GM23338 (cell line): ENCODE data around the gene ACTR5.

Source experiments
- CTCF ChIP-seq, 2 experiments: fragments of 200-600 bp in 1 of 2; sonication (generic) in 1 of 2; conservative IDR thresholded peaks; 2 replicates each; pipeline versions ENCODE4 v1.5.1 to v1.6.1; 2016 to 2017; ENCODE audit warnings: antibody characterized with exemption in 2 of 2, low read depth in 2 of 2, mild to moderate bottlenecking in 2 of 2, moderate library complexity in 1 of 2
- EZH2 ChIP-seq: fragments of 200-600 bp; sonication (generic); IDR thresholded peaks from one replicate; pipeline ENCODE4 v1.8.0; 2017; ENCODE audit warnings: antibody characterized with exemption, mild to moderate bottlenecking, low read depth; ENCODE audit not compliant: unreplicated experiment
- EZH2phosphoT487 ChIP-seq: fragments of 200-600 bp; sonication (generic); IDR thresholded peaks from one replicate; pipeline ENCODE4 v1.8.1; 2018; ENCODE audit warnings: antibody characterized with exemption; ENCODE audit not compliant: unreplicated experiment

- no peak for TF ChIP-seq CTCF (conservative IDR thresholded peaks at IDR 0.05; ENCODE audit: low read depth in 2 of 2)
- no peak for TF ChIP-seq EZH2
- TF ChIP-seq EZH2phosphoT487, result no peak
These were observed 545 bp downstream of the ACTR5 start for GRCh38 chr20:38748861-38749149.
